ENCODE results near the gene TENM3. TPM values are rescaled to one million over a fixed set of nuclear protein-coding genes. Genes with fewer than 3 reads are reported as not detected.
A peak's percentile ranks its signal among the peaks of the same experiment; 100 is the strongest.

Gene TENM3
- total and polyA plus RNA-seq, 2 experiments from 2014 or later, result 16.1 to 70.9 TPM

DNA sequence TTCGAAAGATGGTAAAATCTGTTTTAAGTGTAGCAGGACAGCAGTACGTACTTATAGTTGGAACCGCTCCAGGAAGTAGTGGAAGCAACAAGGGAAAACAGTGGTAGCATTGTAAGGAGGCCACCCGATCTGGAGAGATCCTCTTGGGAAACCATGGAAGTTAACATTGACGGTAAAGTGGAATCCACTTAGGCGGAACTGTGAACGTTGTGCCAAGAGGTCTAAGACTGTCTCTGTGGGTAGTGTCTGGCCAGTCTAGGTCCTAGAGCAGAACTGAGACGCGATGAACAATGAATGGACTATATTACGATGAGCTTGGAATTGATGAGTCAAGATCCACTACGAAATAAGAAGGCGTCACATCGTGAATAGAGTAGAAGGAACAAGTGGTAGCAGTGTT is 124.0 kb downstream of the TENM3 start:
- DNase-seq (ENCODE audit: low spot score), result peak; percentile 30
- Histone ChIP-seq H3K4me3 (no peak overlapping the region), H4K20me1 (ENCODE audit: insufficient read depth, poor library complexity, severe bottlenecking) (no peaks in the 10 kb centered on the region), H3K9me2 (replicated peaks; ENCODE audit: insufficient read depth) (no peaks in the 10 kb centered on the region), H2AFZ (no peak overlapping the region), H3K27ac (no peak overlapping the region), H3K79me2 (no peaks in the 10 kb centered on the region), H3K4me2 (no peak overlapping the region), H3K4me1 (ENCODE audit: insufficient read depth) (peaks cover 3% of the 10 kb centered on the region), H3K27me3 (no peaks in the 10 kb centered on the region), H3K9me3 (ENCODE audit: low read depth) (no peaks in the 10 kb centered on the region), H3K36me3 (replicated peaks; ENCODE audit: insufficient read depth, low read depth) (no peaks in the 10 kb centered on the region)
- WGBS (ENCODE audit: low lambda C conversion rate, missing lambda C conversion rate), result 90% methylated on average over 13 of the region's 13 CpGs
- TF ChIP-seq EZH2phosphoT487 (IDR thresholded peaks at IDR 0.05; ENCODE audit: low read depth, severe bottlenecking, unreplicated experiment) (no peak), EZH2 (IDR thresholded peaks at IDR 0.05; ENCODE audit: borderline replicate concordance) (no peak), CTCF (IDR thresholded peaks at IDR 0.05; ENCODE audit: poor library complexity) (no peak)

GRCh38 chr4:182369211-182369610 is 126.0 kb downstream of the TENM3 start:
- no peaks in the 10 kb centered on the region for H3K9me2 ChIP-seq (replicated peaks; ENCODE audit: insufficient read depth)
- no peak overlapping the region for H2AFZ ChIP-seq
- H3K27ac ChIP-seq, result no peak overlapping the region
- H4K20me1 ChIP-seq (ENCODE audit: insufficient read depth, poor library complexity, severe bottlenecking), result no peaks in the 10 kb centered on the region
- H3K4me1 ChIP-seq (ENCODE audit: insufficient read depth), result peaks cover 3% of the 10 kb centered on the region
- H3K4me3 ChIP-seq, result no peak overlapping the region
- H3K79me2 ChIP-seq, result no peaks in the 10 kb centered on the region
- DNase-seq (ENCODE audit: low spot score), result no peak
- peak overlapping the region; percentile 28 for H3K4me2 ChIP-seq
- TF ChIP-seq EZH2 (IDR thresholded peaks at IDR 0.05; ENCODE audit: borderline replicate concordance) (no peak), EZH2phosphoT487 (IDR thresholded peaks at IDR 0.05; ENCODE audit: low read depth, severe bottlenecking, unreplicated experiment) (no peak), CTCF (IDR thresholded peaks at IDR 0.05; ENCODE audit: poor library complexity) (no peak)
- 62% methylated on average over 3 of the region's 3 CpGs for WGBS (ENCODE audit: low lambda C conversion rate, missing lambda C conversion rate)
- no peaks in the 10 kb centered on the region for H3K27me3 ChIP-seq
- H3K9me3 ChIP-seq (ENCODE audit: low read depth), result no peaks in the 10 kb centered on the region
- H3K36me3 ChIP-seq (replicated peaks; ENCODE audit: insufficient read depth, low read depth), result no peaks in the 10 kb centered on the region

GRCh38 chr4:182370491-182370890 is 127.3 kb downstream of the TENM3 start:
- H3K4me1 ChIP-seq (ENCODE audit: insufficient read depth), result peaks cover 3% of the 10 kb centered on the region
- WGBS (ENCODE audit: low lambda C conversion rate, missing lambda C conversion rate), result 73% methylated on average over 4 of the region's 4 CpGs
- no peak overlapping the region for H3K4me3 ChIP-seq
- no peak overlapping the region for H2AFZ ChIP-seq
- no peak for DNase-seq (ENCODE audit: low spot score)
- H3K27ac ChIP-seq, result no peak overlapping the region
- TF ChIP-seq CTCF (IDR thresholded peaks at IDR 0.05; ENCODE audit: poor library complexity) (no peak), EZH2phosphoT487 (IDR thresholded peaks at IDR 0.05; ENCODE audit: low read depth, severe bottlenecking, unreplicated experiment) (no peak), EZH2 (IDR thresholded peaks at IDR 0.05; ENCODE audit: borderline replicate concordance) (no peak)
- no peaks in the 10 kb centered on the region for H3K79me2 ChIP-seq
- H3K4me2 ChIP-seq, result no peak overlapping the region
- no peaks in the 10 kb centered on the region for H3K27me3 ChIP-seq
- no peaks in the 10 kb centered on the region for H3K9me3 ChIP-seq (ENCODE audit: low read depth)
- no peaks in the 10 kb centered on the region for H3K9me2 ChIP-seq (replicated peaks; ENCODE audit: insufficient read depth)
- H4K20me1 ChIP-seq (ENCODE audit: insufficient read depth, poor library complexity, severe bottlenecking), result no peaks in the 10 kb centered on the region
- H3K36me3 ChIP-seq (replicated peaks; ENCODE audit: insufficient read depth, low read depth), result no peaks in the 10 kb centered on the region

- no peaks in the 10 kb centered on the region for H3K27me3 ChIP-seq
Measured at GRCh38 chr4:182380771-182381181, 137.6 kb downstream of the TENM3 start.

More at GRCh38 chr4:182380771-182381181, 137.6 kb downstream of the TENM3 start:
- Histone ChIP-seq H3K27ac (no peak overlapping the region), H3K9me2 (replicated peaks; ENCODE audit: insufficient read depth) (no peaks in the 10 kb centered on the region), H2AFZ (no peak overlapping the region), H3K9me3 (ENCODE audit: low read depth) (no peaks in the 10 kb centered on the region), H4K20me1 (ENCODE audit: insufficient read depth, poor library complexity, severe bottlenecking) (no peaks in the 10 kb centered on the region), H3K4me2 (no peak overlapping the region), H3K36me3 (replicated peaks; ENCODE audit: insufficient read depth, low read depth) (no peaks in the 10 kb centered on the region), H3K4me1 (ENCODE audit: insufficient read depth) (peaks cover 4% of the 10 kb centered on the region), H3K79me2 (no peaks in the 10 kb centered on the region), H3K4me3 (no peak overlapping the region)
- DNase-seq (ENCODE audit: low spot score), result no peak
- 87% methylated on average over 8 of the region's 8 CpGs for WGBS (ENCODE audit: low lambda C conversion rate, missing lambda C conversion rate)
- TF ChIP-seq EZH2 (IDR thresholded peaks at IDR 0.05; ENCODE audit: borderline replicate concordance), result no peak
- TF ChIP-seq CTCF (IDR thresholded peaks at IDR 0.05; ENCODE audit: poor library complexity), result no peak
- no peak for TF ChIP-seq EZH2phosphoT487 (IDR thresholded peaks at IDR 0.05; ENCODE audit: low read depth, severe bottlenecking, unreplicated experiment)

Measured in hepatocyte (in vitro differentiated cells).